Peyer's patch (tissue), 4 donors: ENCODE results near the gene STC2. TPM values are rescaled to one million over a fixed set of nuclear protein-coding genes. Genes with fewer than 3 reads are reported as not detected.

Experiments used
- DNase-seq, 3 donors: peaks; one replicate each; pipeline ENCODE4 v3.0.0-alpha.2; 2017 to 2019
- H3K27ac ChIP-seq, 4 donors: fragments of 200-600 bp; sonication (generic); one replicate each; pipeline ENCODE4 v1.5.1; 2016 to 2019
- H3K27me3 ChIP-seq, 2 donors: fragments of 200-600 bp; sonication (generic); one replicate each; pipeline ENCODE4 v1.5.1; 2019
- H3K36me3 ChIP-seq, 3 donors: fragments of 200-600 bp; sonication (generic); one replicate each; pipeline ENCODE4 v1.5.1; 2016 to 2019
- H3K4me1 ChIP-seq, 4 donors: fragments of 200-600 bp; sonication (generic); one replicate each; pipeline ENCODE4 v1.5.1; 2016 to 2019
- H3K4me3 ChIP-seq, 4 donors: fragments of 200-600 bp; sonication (generic); 1 replicate in 3 of 4; 2 replicates in 1 of 4; pipeline ENCODE4 v1.5.1; 2016 to 2019; ENCODE audit warnings: mild to moderate bottlenecking in 1 of 4
- H3K9me3 ChIP-seq, 4 donors: fragments of 200-600 bp; sonication (generic); one replicate each; pipeline ENCODE4 v1.5.1; 2016 to 2019; ENCODE audit warnings: mild to moderate bottlenecking in 1 of 4
- CTCF ChIP-seq, 6 experiments: fragments of 450-650 bp in 4 of 6; fragments of 200-600 bp in 2 of 6; sonication (generic) in 1 of 6; IDR thresholded peaks; one replicate each; pipeline ENCODE4 v1.5.1; 2017 to 2019; ENCODE audit warnings: antibody characterized with exemption in 6 of 6, mild to moderate bottlenecking in 3 of 6, moderate library complexity in 1 of 6
- POLR2A ChIP-seq, 2 donors: fragments of 450-650 bp; IDR thresholded peaks; one replicate each; pipeline ENCODE4 v1.5.1; 2017; ENCODE audit warnings: antibody characterized with exemption in 2 of 2, mild to moderate bottlenecking in 2 of 2, moderate library complexity in 2 of 2
- total RNA-seq, 4 donors: library from RNA; depleted of rRNA; stranded (reverse); fragments of >200 nt; gene quantifications; one replicate each; pipeline ENCODE4 v1.1.0, GENCODE V29; 2016

The STC2 gene
- total RNA-seq, 4 donors from 2014 or later, result 0.83 to 3.8 (median 1.7) TPM

DNA sequence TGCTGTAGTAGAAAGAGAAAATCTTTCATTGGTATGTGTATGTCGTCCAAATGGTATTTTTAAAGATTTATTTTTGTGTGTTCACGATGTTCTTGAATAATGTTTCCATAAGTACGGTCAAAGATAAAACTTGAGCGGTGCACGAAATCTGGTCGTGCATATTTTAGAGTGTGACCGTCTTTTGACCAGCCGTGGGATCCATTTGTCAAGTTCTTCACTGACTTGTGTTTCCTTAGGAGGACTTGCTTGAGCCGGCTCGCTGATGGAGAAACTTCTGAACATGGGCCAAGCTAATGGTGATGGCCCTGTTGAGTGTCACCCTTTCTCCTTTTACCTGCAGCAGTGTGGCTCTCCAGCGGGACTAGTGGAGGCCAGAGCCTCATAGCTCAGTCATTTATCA, 11.1 kb upstream of the STC2 start:
- no peak overlapping the region for H3K4me3 ChIP-seq
- no peak overlapping the region for H3K27ac ChIP-seq
- H3K9me3 ChIP-seq, result no peaks in the 10 kb centered on the region
- TF ChIP-seq CTCF (IDR thresholded peaks at IDR 0.05) (no peak), POLR2A (IDR thresholded peaks at IDR 0.05) (no peak)
- no peak for DNase-seq
- no peaks in the 10 kb centered on the region for H3K4me1 ChIP-seq
- H3K27me3 ChIP-seq, result no peaks in the 10 kb centered on the region
- no peaks in the 10 kb centered on the region for H3K36me3 ChIP-seq

DNA sequence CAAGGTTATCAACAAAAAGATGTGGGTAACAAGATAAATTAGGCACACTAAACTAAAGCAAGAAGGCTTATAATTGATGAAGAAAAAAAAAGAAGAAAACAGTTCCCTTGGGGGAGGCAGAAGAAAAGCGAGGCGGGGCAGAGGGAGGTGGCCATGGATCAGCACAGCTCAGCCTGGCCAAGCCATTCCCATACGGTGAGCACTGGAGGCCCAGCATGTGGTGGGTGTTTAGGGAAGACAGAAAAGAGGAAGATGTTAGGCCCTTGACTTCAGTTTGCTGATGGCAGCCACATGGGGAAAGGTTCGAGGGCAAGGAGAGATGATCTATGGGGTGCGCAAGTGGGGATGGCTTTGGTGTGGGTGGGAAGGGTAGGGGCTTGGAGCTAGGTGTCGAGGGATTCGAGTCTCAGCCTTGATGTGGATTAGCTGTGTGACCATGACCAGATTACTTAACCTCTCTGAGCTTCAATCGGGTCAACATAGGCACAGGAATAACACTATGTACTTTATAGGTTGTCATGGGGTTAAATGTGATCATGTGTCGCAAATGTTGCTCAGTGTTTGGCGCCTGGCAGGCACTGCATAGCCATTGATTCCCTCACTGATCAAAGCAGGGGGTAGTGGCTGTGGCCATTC, 10.3 kb upstream of the STC2 start:
- no peaks in the 10 kb centered on the region for H3K36me3 ChIP-seq
- no peaks in the 10 kb centered on the region for H3K4me1 ChIP-seq
- no peak overlapping the region for H3K4me3 ChIP-seq
- TF ChIP-seq POLR2A (IDR thresholded peaks at IDR 0.05) (no peak), CTCF (IDR thresholded peaks at IDR 0.05) (no peak)
- no peaks in the 10 kb centered on the region for H3K9me3 ChIP-seq
- no peaks in the 10 kb centered on the region for H3K27me3 ChIP-seq
- H3K27ac ChIP-seq, result no peak overlapping the region
- no peak for DNase-seq

GRCh38 chr5:173334808-173335207, 6.6 kb upstream of the STC2 start:
- no peak for DNase-seq
- Histone ChIP-seq H3K9me3 (no peaks in the 10 kb centered on the region), H3K27ac (no peak overlapping the region), H3K4me3 (no peak overlapping the region), H3K27me3 (peaks cover 0 to 2% of the 10 kb centered on the region in 2 donors), H3K4me1 (peaks cover 0 to 2% (median 0%) of the 10 kb centered on the region in 4 donors), H3K36me3 (no peaks in the 10 kb centered on the region)
- TF ChIP-seq POLR2A (IDR thresholded peaks at IDR 0.05), result no peak

DNA sequence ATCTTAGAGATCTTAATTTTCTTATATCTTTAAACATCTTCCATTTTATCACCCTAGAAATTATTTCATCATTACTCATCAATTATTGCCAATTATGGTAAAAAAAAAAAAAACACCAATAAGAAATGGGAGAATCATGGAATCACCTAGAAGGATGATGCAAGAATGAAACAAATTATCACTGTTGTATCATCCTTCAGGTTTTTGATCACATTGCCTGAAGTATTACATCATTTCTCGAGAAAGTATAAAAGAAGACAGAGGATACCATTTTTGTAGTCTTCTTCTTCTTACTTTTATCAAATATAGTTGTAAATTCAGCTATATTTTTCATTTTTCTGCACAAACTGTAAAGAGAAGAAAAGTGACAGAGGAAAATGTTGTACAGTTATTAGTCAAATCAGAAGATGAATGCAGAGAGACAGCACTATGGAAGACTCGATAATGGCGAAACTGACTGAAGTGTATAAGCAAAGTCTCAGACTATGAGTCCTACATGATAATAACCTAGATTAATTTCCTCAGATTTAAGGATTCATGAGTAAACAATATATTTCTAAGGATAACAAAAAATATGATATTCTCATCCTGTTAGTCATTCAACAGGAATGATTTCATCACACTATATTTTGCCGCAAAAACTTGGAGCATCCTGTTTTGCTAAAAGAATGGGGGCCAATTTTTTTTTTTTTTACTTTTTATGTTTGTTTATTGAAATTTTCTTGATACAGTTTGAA, 5.9 kb upstream of the STC2 start:
- no peaks in the 10 kb centered on the region for H3K36me3 ChIP-seq
- TF ChIP-seq POLR2A (IDR thresholded peaks at IDR 0.05), result no peak
- TF ChIP-seq CTCF (IDR thresholded peaks at IDR 0.05), result no peak

GRCh38 chr5:173331956-173332479, 3.8 kb upstream of the STC2 start:
- no peaks in the 10 kb centered on the region for H3K36me3 ChIP-seq
- H3K27ac ChIP-seq, result no peak overlapping the region
- H3K4me1 ChIP-seq, result peaks cover 0 to 30% (median 1%) of the 10 kb centered on the region in 4 donors
- peaks cover 0 to 15% of the 10 kb centered on the region in 2 donors for H3K27me3 ChIP-seq
- H3K9me3 ChIP-seq, result no peaks in the 10 kb centered on the region
- TF ChIP-seq POLR2A (IDR thresholded peaks at IDR 0.05), result no peak
- TF ChIP-seq CTCF (IDR thresholded peaks at IDR 0.05), result peak in 5 of 6 experiments; percentile 39 to 82 (median 76)
- no peak overlapping the region for H3K4me3 ChIP-seq
- peak; percentile 42 to 77 (median 73) for DNase-seq

More for the DNA sequence above, 5.9 kb upstream of the STC2 start:
- peaks cover 0 to 7% of the 10 kb centered on the region in 2 donors for H3K27me3 ChIP-seq
- H3K9me3 ChIP-seq, result no peaks in the 10 kb centered on the region
- H3K27ac ChIP-seq, result no peak overlapping the region
- no peak overlapping the region for H3K4me3 ChIP-seq
- no peak for DNase-seq
- H3K4me1 ChIP-seq, result peaks cover 0 to 9% (median 1%) of the 10 kb centered on the region in 4 donors

- TF ChIP-seq CTCF (IDR thresholded peaks at IDR 0.05) (no peak), POLR2A (IDR thresholded peaks at IDR 0.05) (no peak)
- peaks cover 0 to 33% (median 1%) of the 10 kb centered on the region in 4 donors for H3K4me1 ChIP-seq
- H3K36me3 ChIP-seq, result no peaks in the 10 kb centered on the region
- H3K9me3 ChIP-seq, result no peaks in the 10 kb centered on the region
- DNase-seq, result no peak
- H3K27ac ChIP-seq, result no peak overlapping the region
- peaks cover 0 to 15% of the 10 kb centered on the region in 2 donors for H3K27me3 ChIP-seq
- H3K4me3 ChIP-seq, result no peak overlapping the region
Observed at GRCh38 chr5:173331287-173331686, 3.1 kb upstream of the STC2 start.
